Endothelial cell of umbilical vein (primary cell): ENCODE data around the gene SIGLEC7. TPM values are rescaled to one million over a fixed set of nuclear protein-coding genes. Genes with fewer than 3 reads are reported as not detected.
A peak's percentile ranks its signal among the peaks of the same experiment; 100 is the strongest.

Source experiments
- BruUV-seq: library from RNA; stranded (reverse); fragments of 400-500 nt; replicated peaks from 2 replicates; lab custom pipeline; 2021; lab: Mats Ljungman, UMichigan
- CTCF ChIA-PET: fragments of 300-600, 350-600 bp; sonication (Branson Sonifier 250); formaldehyde crosslinking; loops from one replicate; lab custom pipeline; 2021; ENCODE audit warnings: antibody characterized with exemption, inconsistent platforms; lab: Charles Lee
- POLR2A ChIA-PET: fragments of 300-600, 350-600 bp; sonication (Branson Sonifier 250); formaldehyde crosslinking; loops from one replicate; lab custom pipeline; 2021; ENCODE audit warnings: antibody characterized with exemption, inconsistent platforms; lab: Charles Lee
- DNase-seq: peaks from one replicate; pipeline ENCODE4 v3.0.0-alpha.2; 2011; ENCODE audit warnings: low read depth, low spot score
- FAIRE-seq: peaks from 2 replicates; lab custom pipeline; 2011; peaks lifted over from hg19 to GRCh38; lab: Jason Lieb, UNC
- H2AFZ ChIP-seq: 2 replicates; pipeline ENCODE4 v1.6.0; 2012; ENCODE audit warnings: low read depth, low read length, control low read depth, inconsistent platforms
- H3K27ac ChIP-seq: 2 replicates; pipeline ENCODE4 v1.5.1; 2011; ENCODE audit warnings: low read depth, mild to moderate bottlenecking, control low read depth, low read length, moderate library complexity; ENCODE audit not compliant: insufficient read depth
- H3K27me3 ChIP-seq, 2 experiments: 2 replicates each; pipeline versions ENCODE4 v1.6.0 to v1.6.1; 2011; ENCODE audit warnings: low read length in 2 of 2, mixed read lengths in 1 of 2; ENCODE audit not compliant: control insufficient read depth in 2 of 2, insufficient read depth in 2 of 2
- H3K36me3 ChIP-seq, 2 experiments: 2 replicates in 1 of 2; 3 replicates in 1 of 2; pipeline ENCODE4 v1.5.1; 2011; ENCODE audit warnings: low read length in 2 of 2, mild to moderate bottlenecking in 1 of 2, moderate library complexity in 1 of 2; ENCODE audit not compliant: control insufficient read depth in 2 of 2, insufficient read depth in 2 of 2; ENCODE audit errors: extremely low read depth in 1 of 2
- H3K4me1 ChIP-seq: 3 replicates; pipeline ENCODE4 v1.5.1; 2011; ENCODE audit warnings: mild to moderate bottlenecking, low read length; ENCODE audit not compliant: control insufficient read depth, insufficient read depth; ENCODE audit errors: extremely low read depth
- H3K4me2 ChIP-seq: 2 replicates; pipeline ENCODE4 v1.6.1; 2011; ENCODE audit warnings: low read length, control low read depth, mixed read lengths; ENCODE audit not compliant: insufficient read depth
- H3K4me3 ChIP-seq, 3 experiments: fragments of 200-600 bp in 1 of 3; sonication (generic), shearing (Covaris generic) in 1 of 3; replicated peaks in 1 of 3; 2 replicates each; pipeline ENCODE4 v1.5.1; 2011 to 2016; ENCODE audit warnings: control low read depth in 3 of 3, low read length in 3 of 3, mild to moderate bottlenecking in 2 of 3, inconsistent platforms in 1 of 3, low read depth in 1 of 3, moderate library complexity in 1 of 3; ENCODE audit not compliant: insufficient read depth in 1 of 3
- H3K79me2 ChIP-seq: 2 replicates; pipeline ENCODE4 v1.6.0; 2012; ENCODE audit warnings: low read length, inconsistent platforms; ENCODE audit not compliant: control insufficient read depth, insufficient read depth
- H3K9ac ChIP-seq: replicated peaks from 2 replicates; pipeline ENCODE3; 2011; ENCODE audit warnings: low read length, control low read depth; ENCODE audit not compliant: insufficient read depth; ENCODE audit errors: extremely low read depth
- H3K9me1 ChIP-seq: replicated peaks from 3 replicates; pipeline ENCODE4 v1.6.0; 2011; ENCODE audit warnings: mild to moderate bottlenecking, low read length; ENCODE audit not compliant: control insufficient read depth, insufficient read depth; ENCODE audit errors: extremely low read depth
- H3K9me3 ChIP-seq: replicated peaks from 2 replicates; pipeline ENCODE4 v1.5.1; 2012; ENCODE audit warnings: low read length, inconsistent platforms; ENCODE audit not compliant: control insufficient read depth, insufficient read depth
- H4K20me1 ChIP-seq: replicated peaks from 2 replicates; pipeline ENCODE3; 2011; ENCODE audit warnings: mild to moderate bottlenecking, low read length; ENCODE audit not compliant: control insufficient read depth, insufficient read depth; ENCODE audit errors: extremely low read depth
- EZH2 ChIP-seq: IDR thresholded peaks from 2 replicates; pipeline ENCODE4 v1.6.1; 2012; ENCODE audit warnings: borderline replicate concordance, low read depth, mild to moderate bottlenecking, moderate library complexity, low read length, inconsistent platforms; ENCODE audit not compliant: severe bottlenecking
- FOS ChIP-seq: IDR thresholded peaks from 2 replicates; pipeline ENCODE4 v1.6.1; 2011; ENCODE audit warnings: mild to moderate bottlenecking, low read length, moderate library complexity, borderline replicate concordance; ENCODE audit not compliant: insufficient read depth
- GATA2 ChIP-seq: IDR thresholded peaks from 2 replicates; pipeline ENCODE4 v1.7.0; 2011; ENCODE audit warnings: low read depth, mild to moderate bottlenecking, moderate library complexity, mixed read lengths, low read length; ENCODE audit not compliant: insufficient read length, insufficient read depth
- JUN ChIP-seq: IDR thresholded peaks from 2 replicates; pipeline ENCODE4 v1.6.1; 2011; ENCODE audit warnings: borderline replicate concordance, low read depth; ENCODE audit not compliant: insufficient read length, insufficient read depth
- MAX ChIP-seq: IDR thresholded peaks from 2 replicates; pipeline ENCODE4 v1.6.1; 2011; ENCODE audit not compliant: insufficient read depth, insufficient read length
- MYC ChIP-seq: IDR thresholded peaks from one replicate; pipeline ENCODE4 v1.6.1; 2011; ENCODE audit warnings: mild to moderate bottlenecking, low read depth, low read length
- POLR2A ChIP-seq: IDR thresholded peaks from 2 replicates; pipeline ENCODE4 v1.6.1; 2012; ENCODE audit warnings: low read depth, mild to moderate bottlenecking, control low read depth, low read length
- POLR2AphosphoS5 ChIP-seq: IDR thresholded peaks from 2 replicates; pipeline ENCODE4 v1.6.1; 2012; ENCODE audit warnings: low read depth, mild to moderate bottlenecking, control low read depth, low read length, moderate library complexity; ENCODE audit not compliant: insufficient read depth
- dilution Hi-C: fragments of 300-500 bp; cut with MboI; formaldehyde crosslinking; loops from one replicate; pipeline ENCODE4 v1.15.0; 2019; ENCODE audit warnings: low sequenced_read_pairs; ENCODE audit not compliant: extremely low pct_ligation_motif_present
- intact Hi-C: fragments of 100-400 bp; cut with micrococcal nuclease; formaldehyde crosslinking; loops from one replicate; pipeline ENCODE4 v1.10.0; 2022
- polyA plus RNA-seq, 4 experiments: library from polyadenylated mRNA; depleted of rRNA in 3 of 4; stranded (reverse) in 3 of 4; unstranded in 1 of 4; fragments of >200 nt; gene quantifications; 2 replicates each; pipeline versions ENCODE4 v1.2.1 to v1.2.3, GENCODE V29; 2011 to 2012; ENCODE audit warnings: missing spikeins in 1 of 4
- total RNA-seq: library from RNA; stranded (reverse); gene quantifications from 2 replicates; pipeline ENCODE4 v1.2.3, GENCODE V29; 2021
- TF ChIP-seq, protein P1 (sequence below), 2 donors: IDR thresholded peaks; 1 replicate in 1 of 2; 2 replicates in 1 of 2; pipeline ENCODE4 v1.5.1; 2011; ENCODE audit warnings: low read length in 2 of 2, mild to moderate bottlenecking in 2 of 2, moderate library complexity in 2 of 2, control low read depth in 1 of 2, inconsistent platforms in 1 of 2, low read depth in 1 of 2; ENCODE audit not compliant: insufficient read depth in 1 of 2; ENCODE audit errors: extremely low read depth in 1 of 2

SIGLEC7 gene
- total and polyA plus RNA-seq, 2 donors (not counting 3 experiments of a cell fraction or from before 2014, with no cell fraction given) = not detected

GRCh38 chr19:51131780-51132680 lies 10.1 kb upstream of the SIGLEC7 start:
- no peak overlapping the region for H3K27ac ChIP-seq
- H3K9me3 ChIP-seq = no peaks in the 10 kb centered on the region
- H4K20me1 ChIP-seq = no peaks in the 10 kb centered on the region
- BruUV-seq = no TSS peak
- DNase-seq (peak; percentile 80), FAIRE-seq (peak; percentile 38)
- H3K9me1 ChIP-seq = no peaks in the 10 kb centered on the region
- H3K79me2 ChIP-seq = no peaks in the 10 kb centered on the region
- ChIA-PET POLR2A (no interaction called here), CTCF (interaction anchor here (0.6 to 0.7 kb wide), 2 partner anchors 20 to 274 kb away, joined by 3 read pairs; no protein-coding TSS in a partner anchor)
- intact Hi-C loops = no loop called here
- no peaks in the 10 kb centered on the region for H3K36me3 ChIP-seq
- no peak overlapping the region for H3K4me3 ChIP-seq
- peaks cover 8% of the 10 kb centered on the region for H3K4me1 ChIP-seq
- no peak overlapping the region for H3K9ac ChIP-seq
- dilution Hi-C loops = no loop called here
- TF ChIP-seq POLR2A = no peak
- no peak for TF ChIP-seq JUN
- TF ChIP-seq FOS = no peak
- no peak for TF ChIP-seq GATA2
- TF ChIP-seq EZH2 = no peak
- TF ChIP-seq, protein P1, sequence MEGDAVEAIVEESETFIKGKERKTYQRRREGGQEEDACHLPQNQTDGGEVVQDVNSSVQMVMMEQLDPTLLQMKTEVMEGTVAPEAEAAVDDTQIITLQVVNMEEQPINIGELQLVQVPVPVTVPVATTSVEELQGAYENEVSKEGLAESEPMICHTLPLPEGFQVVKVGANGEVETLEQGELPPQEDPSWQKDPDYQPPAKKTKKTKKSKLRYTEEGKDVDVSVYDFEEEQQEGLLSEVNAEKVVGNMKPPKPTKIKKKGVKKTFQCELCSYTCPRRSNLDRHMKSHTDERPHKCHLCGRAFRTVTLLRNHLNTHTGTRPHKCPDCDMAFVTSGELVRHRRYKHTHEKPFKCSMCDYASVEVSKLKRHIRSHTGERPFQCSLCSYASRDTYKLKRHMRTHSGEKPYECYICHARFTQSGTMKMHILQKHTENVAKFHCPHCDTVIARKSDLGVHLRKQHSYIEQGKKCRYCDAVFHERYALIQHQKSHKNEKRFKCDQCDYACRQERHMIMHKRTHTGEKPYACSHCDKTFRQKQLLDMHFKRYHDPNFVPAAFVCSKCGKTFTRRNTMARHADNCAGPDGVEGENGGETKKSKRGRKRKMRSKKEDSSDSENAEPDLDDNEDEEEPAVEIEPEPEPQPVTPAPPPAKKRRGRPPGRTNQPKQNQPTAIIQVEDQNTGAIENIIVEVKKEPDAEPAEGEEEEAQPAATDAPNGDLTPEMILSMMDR (IDR thresholded peaks at IDR 0.05; ENCODE audit: extremely low read depth in 1 of 2, insufficient read depth in 1 of 2, low read depth in 1 of 2, low read length in 2 of 2) = no peak
- TF ChIP-seq MYC = no peak
- TF ChIP-seq POLR2AphosphoS5 = no peak
- TF ChIP-seq MAX = no peak
- no peak overlapping the region for H3K4me2 ChIP-seq
- peaks cover 0 to 5% of the 10 kb centered on the region in 2 experiments for H3K27me3 ChIP-seq
- peak overlapping the region; percentile 76 for H2AFZ ChIP-seq
